ENCODE results near the gene DHRS1. TPM values are rescaled to one million over a fixed set of nuclear protein-coding genes. Genes with fewer than 3 reads are reported as not detected.

The DHRS1 gene
- total and polyA plus RNA-seq, 2 donors (not counting 1 experiment from before 2014, with no cell fraction given) = 10.7 to 21.0 TPM

DNA sequence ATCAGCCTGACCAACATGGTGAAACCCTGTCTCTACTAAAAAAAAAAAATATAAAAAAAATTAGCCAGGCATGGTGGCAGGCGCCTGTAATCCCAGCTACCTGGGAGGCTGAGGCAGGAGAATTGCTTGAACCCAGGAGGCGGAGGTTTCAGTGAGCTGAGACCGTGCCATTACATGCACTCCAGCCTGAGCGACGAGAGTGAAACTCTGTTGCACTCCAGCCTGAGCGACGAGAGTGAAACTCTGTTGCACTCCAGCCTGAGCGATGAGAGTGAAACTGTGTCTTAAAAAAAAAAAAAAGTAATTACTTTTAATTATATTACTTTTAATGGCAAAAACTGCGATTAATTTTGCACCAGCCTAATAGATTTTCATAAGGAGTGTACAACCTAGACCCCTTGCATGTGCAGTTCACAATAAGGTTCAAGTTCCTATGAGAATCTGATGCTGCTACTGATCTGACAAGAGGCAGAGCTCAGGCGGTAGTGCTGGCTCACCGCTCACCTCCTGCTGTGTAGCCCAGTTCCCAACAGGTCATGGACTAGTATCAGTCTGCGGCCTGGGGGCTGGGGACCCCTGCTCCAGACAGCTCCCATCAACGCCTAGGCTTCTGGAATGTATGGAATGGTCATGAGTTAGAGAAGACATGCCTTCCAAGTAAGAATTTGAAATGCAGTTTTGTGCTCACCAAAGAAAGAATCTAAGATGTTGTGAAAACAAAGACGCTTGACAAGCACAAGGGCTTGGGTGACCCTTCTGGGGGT is 21.8 kb upstream of the DHRS1 start:
- DNase-seq (ENCODE audit: low read depth in 2 of 2) = no peak
- Histone ChIP-seq H3K4me1 (ENCODE audit: control insufficient read depth, extremely low read depth, insufficient read depth, low read length) (peaks cover 4% of the 10 kb centered on the region), H3K27me3 (ENCODE audit: control insufficient read depth, insufficient read depth, low read length) (peaks cover 25% of the 10 kb centered on the region), H3K27ac (ENCODE audit: insufficient read depth, low read length) (no peak overlapping the region), H4K20me1 (ENCODE audit: control insufficient read depth, extremely low read depth, insufficient read depth, low read length) (no peaks in the 10 kb centered on the region), H3K36me3 (ENCODE audit: control insufficient read depth, insufficient read depth, low read length) (no peaks in the 10 kb centered on the region), H3K79me2 (ENCODE audit: control insufficient read depth, insufficient read depth, low read length) (no peaks in the 10 kb centered on the region), H3K4me2 (ENCODE audit: extremely low read depth, insufficient read depth, low read length) (no peak overlapping the region), H3K9ac (ENCODE audit: insufficient read depth, low read length) (no peak overlapping the region), H2AFZ (ENCODE audit: low read length) (no peak overlapping the region), H3K4me3 (replicated peaks in 1 of 4; ENCODE audit: control extremely low read depth in 1 of 4, insufficient read depth in 1 of 4, low read depth in 3 of 4, low read length in 4 of 4) (no peak overlapping the region), H3K9me3 (ENCODE audit: control insufficient read depth, insufficient read depth, low read depth, low read length) (no peaks in the 10 kb centered on the region)
- no peak for TF ChIP-seq EZH2 (IDR thresholded peaks at IDR 0.05; ENCODE audit: low read length, missing control alignments)
- TF ChIP-seq, protein P1, sequence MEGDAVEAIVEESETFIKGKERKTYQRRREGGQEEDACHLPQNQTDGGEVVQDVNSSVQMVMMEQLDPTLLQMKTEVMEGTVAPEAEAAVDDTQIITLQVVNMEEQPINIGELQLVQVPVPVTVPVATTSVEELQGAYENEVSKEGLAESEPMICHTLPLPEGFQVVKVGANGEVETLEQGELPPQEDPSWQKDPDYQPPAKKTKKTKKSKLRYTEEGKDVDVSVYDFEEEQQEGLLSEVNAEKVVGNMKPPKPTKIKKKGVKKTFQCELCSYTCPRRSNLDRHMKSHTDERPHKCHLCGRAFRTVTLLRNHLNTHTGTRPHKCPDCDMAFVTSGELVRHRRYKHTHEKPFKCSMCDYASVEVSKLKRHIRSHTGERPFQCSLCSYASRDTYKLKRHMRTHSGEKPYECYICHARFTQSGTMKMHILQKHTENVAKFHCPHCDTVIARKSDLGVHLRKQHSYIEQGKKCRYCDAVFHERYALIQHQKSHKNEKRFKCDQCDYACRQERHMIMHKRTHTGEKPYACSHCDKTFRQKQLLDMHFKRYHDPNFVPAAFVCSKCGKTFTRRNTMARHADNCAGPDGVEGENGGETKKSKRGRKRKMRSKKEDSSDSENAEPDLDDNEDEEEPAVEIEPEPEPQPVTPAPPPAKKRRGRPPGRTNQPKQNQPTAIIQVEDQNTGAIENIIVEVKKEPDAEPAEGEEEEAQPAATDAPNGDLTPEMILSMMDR (conservative IDR thresholded peaks at IDR 0.05 in 1 of 2, IDR thresholded peaks at IDR 0.05 in 1 of 2; ENCODE audit: low read depth in 1 of 2, low read length in 2 of 2) = no peak

DNA sequence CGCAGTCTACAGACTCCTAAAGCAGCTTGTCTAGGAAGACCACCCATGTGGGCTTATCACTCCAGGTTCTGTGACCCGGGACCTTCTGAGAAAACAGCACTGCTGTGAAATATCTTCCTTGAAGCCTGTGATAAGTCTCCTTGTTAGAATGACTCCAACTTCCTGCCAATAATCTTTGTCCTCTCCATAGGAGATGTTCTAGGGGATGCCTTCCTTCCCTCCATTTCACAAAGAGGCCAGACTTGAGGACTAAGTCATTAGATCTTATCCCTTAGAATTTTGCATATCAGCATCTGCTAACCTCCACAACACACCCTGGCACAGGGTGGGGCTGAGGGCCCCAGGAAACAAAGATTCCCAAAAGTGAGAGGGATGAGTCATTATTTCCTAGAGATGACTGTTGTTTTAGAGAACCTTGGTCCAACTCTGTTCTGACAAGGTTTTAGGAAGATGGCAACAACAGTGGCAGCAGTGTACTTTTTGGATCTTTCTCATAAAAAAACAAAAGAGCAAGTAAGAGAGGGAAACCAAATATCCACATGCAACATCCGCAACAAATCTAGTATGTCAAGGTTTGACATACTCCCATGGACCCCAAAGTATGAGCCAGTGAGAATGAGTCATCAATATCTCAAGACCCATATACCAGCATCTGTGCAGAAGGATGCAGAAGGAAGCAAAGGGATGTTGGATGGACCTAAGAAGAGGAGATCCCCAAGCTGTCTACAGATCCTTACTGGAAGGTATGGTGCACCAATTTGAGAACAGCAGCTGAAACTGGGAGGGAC is 17.8 kb upstream of the DHRS1 start:
- Histone ChIP-seq H3K4me3 (replicated peaks in 1 of 4; ENCODE audit: control extremely low read depth in 1 of 4, insufficient read depth in 1 of 4, low read depth in 3 of 4, low read length in 4 of 4) (no peak overlapping the region), H4K20me1 (ENCODE audit: control insufficient read depth, extremely low read depth, insufficient read depth, low read length) (no peaks in the 10 kb centered on the region), H3K79me2 (ENCODE audit: control insufficient read depth, insufficient read depth, low read length) (no peaks in the 10 kb centered on the region), H2AFZ (ENCODE audit: low read length) (no peak overlapping the region), H3K4me1 (ENCODE audit: control insufficient read depth, extremely low read depth, insufficient read depth, low read length) (peaks cover 7% of the 10 kb centered on the region), H3K27me3 (ENCODE audit: control insufficient read depth, insufficient read depth, low read length) (peaks cover 18% of the 10 kb centered on the region), H3K9ac (ENCODE audit: insufficient read depth, low read length) (no peak overlapping the region), H3K9me3 (ENCODE audit: control insufficient read depth, insufficient read depth, low read depth, low read length) (no peaks in the 10 kb centered on the region), H3K4me2 (ENCODE audit: extremely low read depth, insufficient read depth, low read length) (no peak overlapping the region), H3K36me3 (ENCODE audit: control insufficient read depth, insufficient read depth, low read length) (no peaks in the 10 kb centered on the region), H3K27ac (ENCODE audit: insufficient read depth, low read length) (no peak overlapping the region)
- TF ChIP-seq, protein P1 (conservative IDR thresholded peaks at IDR 0.05 in 1 of 2, IDR thresholded peaks at IDR 0.05 in 1 of 2; ENCODE audit: low read depth in 1 of 2, low read length in 2 of 2) = no peak
- TF ChIP-seq EZH2 (IDR thresholded peaks at IDR 0.05; ENCODE audit: low read length, missing control alignments) = no peak
- DNase-seq (ENCODE audit: low read depth in 2 of 2) = peak in 1 of 2 donors; percentile 23

DNA sequence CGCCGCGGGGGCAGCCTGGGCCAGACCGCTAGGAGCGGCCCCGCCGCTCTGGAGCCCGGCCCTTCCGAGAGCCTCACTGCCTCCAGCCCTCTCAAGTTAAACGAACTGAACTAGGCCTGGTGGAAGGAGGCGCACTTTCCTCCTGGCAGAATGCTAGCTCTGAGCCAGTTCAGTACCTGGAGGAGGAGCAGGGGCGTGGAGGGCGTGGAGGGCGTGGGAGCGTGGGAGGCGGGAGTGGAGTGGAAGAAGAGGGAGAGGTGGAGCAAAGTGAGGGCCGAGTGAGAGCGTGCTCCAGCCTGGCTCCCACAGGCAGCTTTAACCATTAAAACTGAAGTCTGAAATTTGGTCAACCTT is 17.0 kb upstream of the DHRS1 start:
- Histone ChIP-seq H3K4me2 (ENCODE audit: extremely low read depth, insufficient read depth, low read length) (no peak overlapping the region), H3K9ac (ENCODE audit: insufficient read depth, low read length) (no peak overlapping the region), H3K27ac (ENCODE audit: insufficient read depth, low read length) (no peak overlapping the region), H3K27me3 (ENCODE audit: control insufficient read depth, insufficient read depth, low read length) (peaks cover 14% of the 10 kb centered on the region), H4K20me1 (ENCODE audit: control insufficient read depth, extremely low read depth, insufficient read depth, low read length) (no peaks in the 10 kb centered on the region), H2AFZ (ENCODE audit: low read length) (no peak overlapping the region), H3K9me3 (ENCODE audit: control insufficient read depth, insufficient read depth, low read depth, low read length) (no peaks in the 10 kb centered on the region), H3K79me2 (ENCODE audit: control insufficient read depth, insufficient read depth, low read length) (no peaks in the 10 kb centered on the region), H3K4me3 (replicated peaks in 1 of 4; ENCODE audit: control extremely low read depth in 1 of 4, insufficient read depth in 1 of 4, low read depth in 3 of 4, low read length in 4 of 4) (no peak overlapping the region), H3K4me1 (ENCODE audit: control insufficient read depth, extremely low read depth, insufficient read depth, low read length) (peaks cover 7% of the 10 kb centered on the region), H3K36me3 (ENCODE audit: control insufficient read depth, insufficient read depth, low read length) (no peaks in the 10 kb centered on the region)
- no peak for TF ChIP-seq EZH2 (IDR thresholded peaks at IDR 0.05; ENCODE audit: low read length, missing control alignments)
- TF ChIP-seq, protein P1 (conservative IDR thresholded peaks at IDR 0.05 in 1 of 2, IDR thresholded peaks at IDR 0.05 in 1 of 2; ENCODE audit: low read depth in 1 of 2, low read length in 2 of 2) = no peak
- no peak for DNase-seq (ENCODE audit: low read depth in 2 of 2)
